GM19463 (cell line): ENCODE results near the gene ATP13A4.

Experiments
- ATAC-seq: cut with Tn5 transposase; IDR thresholded peaks from one replicate; pipeline ENCODE4 v1.9.1; 2021; ENCODE audit warnings: mild to moderate bottlenecking, moderate library complexity; ENCODE audit not compliant: unreplicated experiment

ATP13A4 gene

GRCh38 chr3:193498215-193498614, 56.5 kb downstream of the ATP13A4 start:
- ATAC-seq = no peak

DNA sequence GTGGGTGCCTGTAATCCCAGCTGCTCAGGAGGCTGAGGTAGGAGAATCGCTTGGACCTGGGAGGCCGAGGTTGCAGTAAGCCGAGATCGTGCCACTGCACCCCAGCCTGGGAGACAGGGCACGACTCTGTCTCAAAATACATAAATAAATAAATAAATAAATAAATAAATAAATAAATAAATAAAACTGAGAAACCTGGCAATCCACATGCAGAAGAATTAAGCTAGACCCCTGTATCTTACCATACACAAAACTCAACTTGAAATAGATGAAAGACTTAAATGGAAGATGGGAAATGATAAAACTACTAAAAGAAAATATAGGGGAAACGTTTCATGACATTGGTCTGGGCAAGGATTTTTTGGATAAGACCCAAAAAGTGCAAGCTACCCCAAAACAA, 58.0 kb downstream of the ATP13A4 start:
- ATAC-seq = no peak

DNA sequence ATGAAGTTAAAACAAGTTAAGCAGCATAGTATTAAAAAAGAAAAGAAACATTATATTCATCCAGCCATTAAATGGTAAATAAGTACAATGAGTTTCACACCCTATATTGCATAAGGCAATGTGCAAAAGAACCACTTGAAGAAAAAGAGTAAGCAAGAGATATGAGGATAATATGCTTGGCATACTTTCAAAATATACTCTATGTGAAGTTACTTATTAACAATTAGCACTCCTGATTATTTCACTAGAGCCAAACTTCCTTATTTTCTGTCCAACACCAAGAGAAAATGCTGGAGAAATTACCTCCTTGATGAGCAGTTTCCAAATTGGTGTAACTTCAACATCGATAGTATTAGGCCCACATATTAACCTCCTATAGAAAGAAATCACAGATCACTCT, 63.7 kb downstream of the ATP13A4 start:
- no peak for ATAC-seq

DNA sequence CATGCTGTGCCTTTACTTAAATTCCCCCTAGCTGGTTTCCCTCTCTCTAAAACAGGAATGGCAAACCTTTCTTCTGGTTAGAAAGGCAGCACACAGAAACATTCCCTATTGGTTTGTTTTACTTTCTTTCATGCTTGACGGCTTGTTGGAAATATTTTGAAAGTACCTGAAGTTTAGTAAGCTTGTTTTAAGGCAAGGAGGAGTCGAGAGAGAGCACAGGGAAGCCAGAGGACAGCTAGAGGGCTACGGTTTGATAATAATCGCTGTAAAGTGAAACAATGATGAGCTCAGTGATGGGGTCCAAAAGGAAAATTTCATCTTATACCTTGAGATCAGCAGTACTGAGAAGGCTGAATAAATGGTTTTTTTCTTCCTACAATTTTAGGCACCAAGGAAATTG, 64.1 kb downstream of the ATP13A4 start:
- no peak for ATAC-seq

DNA sequence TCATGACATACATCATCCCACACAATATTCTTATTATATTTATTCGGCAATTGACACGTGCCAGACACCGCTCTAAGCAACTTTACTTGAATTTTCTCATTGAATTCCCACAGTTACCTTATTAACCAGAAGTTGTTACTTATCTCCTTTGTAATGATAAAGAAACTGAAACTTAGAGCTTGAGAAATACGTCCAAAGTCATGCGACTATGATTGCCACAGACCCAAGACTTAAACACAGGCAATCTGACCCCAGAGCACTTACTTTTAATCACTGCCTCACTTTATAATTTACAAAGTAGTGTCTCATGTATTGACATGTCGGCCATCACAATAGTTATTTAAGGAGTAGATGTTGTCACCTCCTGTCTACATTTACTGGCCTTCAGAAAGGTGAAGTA, 64.7 kb downstream of the ATP13A4 start:
- no peak for ATAC-seq

GRCh38 chr3:193488741-193489140, 66.0 kb downstream of the ATP13A4 start:
- no peak for ATAC-seq

- ATAC-seq = no peak
Observed at GRCh38 chr3:193483988-193484539, 70.6 kb downstream of the ATP13A4 start.

GRCh38 chr3:193481436-193481835, 73.3 kb downstream of the ATP13A4 start:
- ATAC-seq = no peak

DNA sequence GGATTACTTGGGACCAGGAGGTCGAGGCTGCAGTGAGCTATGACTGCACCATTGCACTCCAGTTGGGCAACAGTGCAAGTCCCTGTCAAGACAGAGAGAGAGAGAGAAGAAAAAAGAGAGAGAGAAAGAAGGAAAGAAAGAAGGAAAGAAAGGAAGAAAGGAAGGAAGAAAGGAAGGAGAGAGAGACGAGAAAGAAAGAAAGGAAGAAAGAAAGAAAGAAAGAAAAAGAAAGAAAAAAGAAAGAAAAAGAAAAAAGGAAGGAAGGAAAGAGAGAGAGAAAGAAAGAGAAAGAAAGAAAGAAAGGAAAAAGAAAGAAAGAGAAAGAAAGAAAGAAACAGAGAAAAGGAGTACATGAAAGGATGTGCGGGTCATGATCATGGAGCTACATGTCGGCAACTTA, 80.2 kb downstream of the ATP13A4 start:
- ATAC-seq = no peak

DNA sequence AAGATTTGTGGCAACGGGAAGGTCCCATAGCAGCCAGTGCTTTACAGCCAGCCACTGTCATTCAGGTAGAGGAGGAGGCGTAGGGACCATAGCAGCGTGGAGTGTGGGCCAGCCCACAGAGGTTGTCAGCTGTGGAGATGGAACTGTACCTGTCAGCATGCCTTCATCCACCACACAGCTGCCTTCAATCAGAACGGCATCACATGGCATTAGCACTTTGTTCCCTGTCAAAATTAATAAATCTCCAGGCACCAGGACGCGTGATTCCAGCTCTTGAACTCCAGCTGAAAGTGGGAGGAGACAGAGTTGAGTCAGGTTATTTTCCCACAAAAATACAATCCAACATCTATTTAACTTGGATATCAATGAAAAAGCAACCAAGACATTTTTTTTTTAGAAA, 84.0 kb downstream of the ATP13A4 start:
- ATAC-seq = no peak

GRCh38 chr3:193465992-193466608, 88.6 kb downstream of the ATP13A4 start:
- no peak for ATAC-seq

DNA sequence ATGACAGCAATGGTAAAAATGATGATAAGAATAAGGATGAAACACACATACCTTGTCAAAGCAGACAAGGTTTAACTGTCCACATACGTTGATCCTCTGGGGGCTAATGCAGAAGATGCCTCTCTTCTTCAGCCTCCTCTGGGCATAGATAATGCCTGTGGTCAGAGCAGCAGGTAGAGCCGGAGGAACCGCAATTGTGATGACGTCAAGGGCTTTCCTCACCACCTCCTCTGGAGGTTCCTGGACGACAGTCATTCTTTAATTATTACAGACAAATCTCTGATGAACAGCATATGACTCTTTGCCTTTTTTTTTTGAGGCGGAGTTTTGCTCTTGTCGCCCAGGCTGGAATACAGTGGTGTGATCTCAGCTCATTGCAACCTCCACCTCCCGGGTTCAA, 89.8 kb downstream of the ATP13A4 start:
- ATAC-seq = no peak

- ATAC-seq = no peak
Observed at GRCh38 chr3:193457526-193457925, 97.2 kb downstream of the ATP13A4 start.

- no peak for ATAC-seq
Observed at GRCh38 chr3:193452338-193452737, 102.4 kb downstream of the ATP13A4 start.

DNA sequence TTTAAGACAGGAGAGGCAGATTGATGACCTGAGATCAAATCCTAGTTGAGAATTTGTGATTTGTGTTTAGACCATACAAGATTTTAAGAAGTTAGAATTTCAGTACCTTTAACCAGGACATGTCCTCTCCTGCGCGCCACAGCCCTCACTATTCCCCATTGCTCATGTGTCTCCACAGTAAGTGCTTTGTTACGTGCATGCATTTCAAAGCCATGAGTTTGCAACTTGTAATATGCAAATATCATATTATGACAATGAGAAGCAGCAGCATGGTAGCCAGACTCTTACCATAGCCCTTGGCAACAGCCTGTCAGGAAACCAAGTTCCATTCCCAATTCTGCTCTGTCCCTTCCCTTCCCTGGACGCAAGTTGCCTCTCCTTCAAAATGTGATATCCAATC, 102.8 kb downstream of the ATP13A4 start:
- ATAC-seq = no peak

GRCh38 chr3:193446965-193447602, 107.6 kb downstream of the ATP13A4 start:
- ATAC-seq = no peak

- ATAC-seq = no peak
Observed at GRCh38 chr3:193439423-193439822, 115.3 kb downstream of the ATP13A4 start.

DNA sequence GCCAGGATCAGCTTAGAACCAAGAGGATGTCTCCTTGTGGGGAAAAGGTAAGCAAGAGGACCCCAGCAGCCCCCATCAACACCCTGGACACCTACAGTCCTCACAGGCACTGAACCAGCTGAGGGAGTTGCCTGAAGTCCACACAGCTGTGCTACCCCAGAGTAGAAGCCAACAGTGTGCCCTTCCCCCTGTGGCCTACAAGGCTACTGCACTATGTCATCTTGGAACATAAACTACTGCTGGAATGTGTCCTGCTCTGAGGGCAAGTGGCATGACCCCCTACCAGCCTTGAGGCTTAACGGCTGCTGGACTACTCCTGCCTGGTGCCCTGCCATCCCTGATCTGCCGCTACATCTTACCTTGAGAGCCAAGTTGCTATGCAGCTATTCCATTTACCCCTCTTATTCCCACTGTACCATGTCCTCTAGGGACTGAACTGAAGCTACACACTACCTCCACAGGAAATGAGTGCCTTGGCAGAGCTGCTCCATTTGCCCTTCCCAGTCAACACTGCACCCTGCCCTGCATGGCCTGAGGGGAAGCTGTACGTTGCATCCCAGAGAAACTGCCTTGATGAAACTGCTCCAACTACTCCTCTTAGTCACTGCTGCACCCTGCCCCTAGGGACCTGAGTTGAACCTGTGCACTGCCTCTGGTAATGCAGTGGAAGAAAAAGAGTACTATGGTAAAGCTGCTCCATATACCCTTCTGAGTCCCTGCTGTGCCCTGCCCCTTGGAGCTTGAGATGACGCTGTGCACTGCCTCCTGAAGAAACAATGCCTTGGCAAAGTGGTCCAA, 135.9 kb downstream of the ATP13A4 start:
- ATAC-seq = no peak

- ATAC-seq = no peak
Observed at GRCh38 chr3:193416629-193417028, 138.1 kb downstream of the ATP13A4 start.

DNA sequence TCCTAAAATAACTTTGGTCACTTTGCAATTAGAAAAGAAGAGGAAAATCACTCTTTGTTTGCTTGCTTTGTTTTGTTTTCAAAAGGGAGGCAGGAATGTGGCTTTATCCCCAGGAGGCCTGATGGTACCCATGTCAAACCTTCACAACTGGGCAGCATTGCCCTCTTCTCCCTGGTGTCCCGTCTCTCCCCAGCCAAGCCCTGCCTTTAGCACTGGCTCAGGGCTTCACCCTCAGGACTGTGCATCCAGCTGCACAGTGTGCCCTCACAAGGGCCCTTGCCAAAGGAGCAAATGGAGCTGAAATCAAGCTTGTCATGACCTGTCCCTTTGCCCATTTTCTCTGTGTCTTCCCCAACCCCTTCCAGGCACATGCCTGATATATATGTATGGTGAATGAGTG, 147.0 kb downstream of the ATP13A4 start:
- no peak for ATAC-seq

GRCh38 chr3:193407112-193407511, 147.6 kb downstream of the ATP13A4 start:
- ATAC-seq = no peak

- ATAC-seq = no peak
Observed at GRCh38 chr3:193403307-193403706, 151.4 kb downstream of the ATP13A4 start.
